A673 (cell line): ENCODE data around the gene TMEM179. TPM values are rescaled to one million over a fixed set of nuclear protein-coding genes. Genes with fewer than 3 reads are reported as not detected.

Experiments used
- BruUV-seq: library from RNA; stranded (reverse); fragments of 400-500 nt; replicated peaks from 2 replicates; lab custom pipeline; 2021; lab: Mats Ljungman, UMichigan
- CTCF ChIA-PET: fragments of 300-600 bp; sonication (Branson Sonifier 250); formaldehyde crosslinking; loops from one replicate; lab custom pipeline; 2022; ENCODE audit warnings: antibody characterized with exemption; lab: Charles Lee
- POLR2A ChIA-PET: fragments of 300-600 bp; sonication (Branson Sonifier 250); formaldehyde crosslinking; loops from one replicate; lab custom pipeline; 2022; ENCODE audit warnings: antibody characterized with exemption; ENCODE audit not compliant: low non-redundant PET; lab: Charles Lee
- DNase-seq: peaks from one replicate; pipeline ENCODE4 v3.0.0-alpha.2; 2015; ENCODE audit warnings: low spot score
- H3K27ac ChIP-seq: fragments of 200-600 bp; sonication (generic); 2 replicates; pipeline ENCODE4 v1.5.1; 2016; ENCODE audit warnings: mixed run types, low read depth, mild to moderate bottlenecking, mixed read lengths, antibody characterized with exemption, low read length; ENCODE audit not compliant: poor library complexity, severe bottlenecking
- H3K27me3 ChIP-seq: fragments of 200-600 bp; sonication (generic); replicated peaks from 2 replicates; pipeline ENCODE4 v1.6.1; 2017; ENCODE audit warnings: mixed run types, low read depth, mild to moderate bottlenecking, mixed read lengths, antibody characterized with exemption, low read length; ENCODE audit not compliant: insufficient read depth, poor library complexity
- H3K36me3 ChIP-seq: fragments of 200-600 bp; sonication (generic); 2 replicates; pipeline ENCODE4 v1.6.1; 2016; ENCODE audit warnings: mixed run types, mild to moderate bottlenecking, mixed read lengths, antibody characterized with exemption, low read length; ENCODE audit not compliant: insufficient read depth, poor library complexity, severe bottlenecking
- H3K4me1 ChIP-seq: fragments of 200-600 bp; sonication (generic); 2 replicates; pipeline ENCODE4 v1.6.1; 2017; ENCODE audit warnings: mixed run types, mild to moderate bottlenecking, mixed read lengths, antibody characterized with exemption, low read length; ENCODE audit not compliant: insufficient read depth, poor library complexity, severe bottlenecking
- H3K4me3 ChIP-seq: fragments of 200-600 bp; sonication (generic); 2 replicates; pipeline ENCODE4 v1.5.1; 2016; ENCODE audit warnings: low read depth, mixed run types, mild to moderate bottlenecking, mixed read lengths, low read length; ENCODE audit not compliant: poor library complexity, severe bottlenecking
- H3K9me3 ChIP-seq: fragments of 200-600 bp; sonication (generic); 2 replicates; pipeline ENCODE4 v1.6.1; 2016; ENCODE audit warnings: mixed run types, low read depth, mild to moderate bottlenecking, mixed read lengths, antibody characterized with exemption, low read length; ENCODE audit not compliant: poor library complexity, severe bottlenecking
- CTCF ChIP-seq: fragments of 300-800, 200-600 bp; sonication (generic); conservative IDR thresholded peaks from 2 replicates; pipeline ENCODE4 v1.5.1; 2017; ENCODE audit warnings: low read depth, mild to moderate bottlenecking, antibody characterized with exemption, low read length, moderate library complexity, mixed read lengths
- EZH2 ChIP-seq: fragments of 200-600 bp; sonication (generic); IDR thresholded peaks from 2 replicates; pipeline ENCODE4 v1.6.1; 2017; ENCODE audit warnings: borderline replicate concordance, low read depth, mild to moderate bottlenecking, mixed read lengths, antibody characterized with exemption, low read length; ENCODE audit not compliant: poor library complexity, severe bottlenecking
- intact Hi-C: fragments of 100-400 bp; cut with micrococcal nuclease; formaldehyde crosslinking; loops from one replicate; pipeline ENCODE4 v1.10.0; 2022; ENCODE audit not compliant: unreplicated experiment
- total RNA-seq: library from RNA; stranded (reverse); gene quantifications from 2 replicates; pipeline ENCODE4 v1.2.3, GENCODE V29; 2021

The TMEM179 gene
- total RNA-seq, 1 experiment from 2014 or later: 0.58 TPM

DNA sequence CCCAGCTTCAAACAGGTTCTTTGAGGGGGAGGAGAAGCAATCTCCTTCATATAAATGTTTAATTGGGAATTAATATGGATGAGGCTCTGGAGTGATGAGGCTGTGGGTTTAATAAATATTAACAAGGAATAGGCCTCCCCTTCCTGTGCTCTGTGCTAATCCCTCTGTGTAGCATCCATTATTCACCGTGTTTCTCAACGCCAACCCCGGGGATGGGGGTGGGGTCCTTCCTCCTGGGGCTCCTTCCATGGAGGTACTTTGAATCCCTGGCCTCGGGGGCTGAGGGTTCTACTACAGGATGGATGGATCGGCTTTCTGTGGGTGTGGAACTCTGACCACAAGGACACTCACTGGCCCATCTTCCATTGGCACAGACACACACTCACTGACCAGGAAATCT, 34.9 kb upstream of the TMEM179 start:
- H3K4me1 ChIP-seq: peaks cover 13% of the 10 kb centered on the region
- H3K36me3 ChIP-seq: no peaks in the 10 kb centered on the region
- H3K9me3 ChIP-seq: no peaks in the 10 kb centered on the region
- intact Hi-C loops: no loop called here
- ChIA-PET CTCF (interaction anchor here (0.5 kb wide), 1 partner anchor 503 kb away, joined by 4 read pairs; no protein-coding TSS in a partner anchor), POLR2A (no interaction called here)
- no peaks in the 10 kb centered on the region for H3K27me3 ChIP-seq
- H3K4me3 ChIP-seq: no peak overlapping the region
- no peak for TF ChIP-seq EZH2
- no peak for TF ChIP-seq CTCF
- no peak overlapping the region for H3K27ac ChIP-seq
- no TSS peak for BruUV-seq
- DNase-seq: peak; percentile 71

- Histone ChIP-seq H3K27me3 (no peaks in the 10 kb centered on the region), H3K9me3 (no peaks in the 10 kb centered on the region), H3K27ac (no peak overlapping the region), H3K4me1 (peaks cover 10% of the 10 kb centered on the region), H3K36me3 (no peaks in the 10 kb centered on the region), H3K4me3 (no peak overlapping the region)
- POLR2A ChIA-PET: no interaction called here
- CTCF ChIA-PET: no interaction called here
- intact Hi-C loops: no loop called here
- no TSS peak for BruUV-seq
- no peak for TF ChIP-seq CTCF
- TF ChIP-seq EZH2: no peak
- no peak for DNase-seq
These were observed 34.4 kb upstream of the TMEM179 start for GRCh38 chr14:104638927-104639450.

DNA sequence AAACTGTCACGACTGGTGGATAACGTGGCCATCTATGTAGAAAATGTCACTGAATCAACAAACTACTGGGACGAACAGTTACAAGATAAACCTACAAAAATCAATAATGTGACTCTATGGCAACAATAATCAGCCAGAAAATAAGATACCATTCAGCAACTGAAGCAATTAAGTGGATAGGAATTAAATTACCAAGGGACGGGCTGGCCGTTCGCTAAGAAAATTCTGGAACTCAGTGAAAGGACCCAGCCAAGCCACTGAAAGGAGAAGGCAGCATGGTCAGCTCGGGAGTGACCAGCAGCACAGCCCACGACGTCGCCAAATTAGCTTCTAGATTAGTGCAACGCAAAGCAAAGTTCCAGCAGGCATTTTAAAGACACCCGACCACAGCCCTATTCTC, 33.6 kb upstream of the TMEM179 start:
- H3K4me3 ChIP-seq: no peak overlapping the region
- DNase-seq: no peak
- no peaks in the 10 kb centered on the region for H3K9me3 ChIP-seq
- H3K36me3 ChIP-seq: no peaks in the 10 kb centered on the region
- BruUV-seq: no TSS peak
- no peak overlapping the region for H3K27ac ChIP-seq
- POLR2A ChIA-PET: no interaction called here
- peaks cover 10% of the 10 kb centered on the region for H3K4me1 ChIP-seq
- CTCF ChIA-PET: no interaction called here
- H3K27me3 ChIP-seq: no peaks in the 10 kb centered on the region
- intact Hi-C loops: no loop called here
- TF ChIP-seq EZH2: no peak
- TF ChIP-seq CTCF: no peak
